GM12875 (cell line): Measurements from ENCODE around the gene AKIP1.

ENCODE experiments used
- H3K4me3 ChIP-seq: one replicate; pipeline ENCODE4 v1.5.1; 2011; ENCODE audit warnings: low read depth, low read length, control low read depth
- CTCF ChIP-seq: IDR thresholded peaks from 2 replicates; pipeline ENCODE4 v1.5.1; 2011; ENCODE audit warnings: low read depth, mild to moderate bottlenecking, control low read depth, inconsistent platforms, low read length, moderate library complexity, borderline replicate concordance; ENCODE audit not compliant: insufficient read depth

Gene AKIP1

GRCh38 chr11:8962841-8963240 lies 51.9 kb downstream of the AKIP1 start:
- H3K4me3 ChIP-seq = peak overlapping the region; percentile 1

GRCh38 chr11:8963569-8964323 lies 52.8 kb downstream of the AKIP1 start:
- TF ChIP-seq CTCF = no peak
- peak overlapping the region; percentile 97 for H3K4me3 ChIP-seq

More at GRCh38 chr11:8962841-8963240, 51.9 kb downstream of the AKIP1 start:
- TF ChIP-seq CTCF = no peak

- peak within 1 kb of the TSS; percentile 97 for H3K4me3 ChIP-seq
- TF ChIP-seq CTCF = no peak
Measured at GRCh38 chr11:8964324-8965320, 53.6 kb downstream of the AKIP1 start, which contains the start of gene TMEM9B. TSS of gene TMEM9B (minus strand) at chr11:8964442. CDS start at chr11:8964313, 129 bp downstream.

- no peak overlapping the region for H3K4me3 ChIP-seq
- TF ChIP-seq CTCF = no peak
Measured at GRCh38 chr11:8967184-8967583, 56.2 kb downstream of the AKIP1 start.
